HG03460 (cell line): ENCODE data around the gene SOS2.
"Not testable (repeated sequence)": the region's sequence is repeated elsewhere in the genome, so short reads cannot be mapped to it uniquely, and the experiment has no call there.

Experiments
- ATAC-seq: cut with Tn5 transposase; IDR thresholded peaks from one replicate; pipeline ENCODE4 v1.9.1; 2021; ENCODE audit not compliant: unreplicated experiment

SOS2 gene

GRCh38 chr14:50228313-50228712 lies 3.1 kb downstream of the SOS2 start:
- ATAC-seq, result no peak

- no peak for ATAC-seq
Observed at GRCh38 chr14:50225974-50226297, 5.4 kb downstream of the SOS2 start.

GRCh38 chr14:50225067-50225973 lies 6.1 kb downstream of the SOS2 start:
- ATAC-seq, result no peak

- ATAC-seq, result no peak
Observed at GRCh38 chr14:50222055-50222613, 9.2 kb downstream of the SOS2 start.

- ATAC-seq, result no peak
Observed at GRCh38 chr14:50218501-50218900, 12.9 kb downstream of the SOS2 start.

- no peak for ATAC-seq
Observed at GRCh38 chr14:50215416-50215815, 16.0 kb downstream of the SOS2 start.

GRCh38 chr14:50213795-50214194 lies 17.6 kb downstream of the SOS2 start:
- ATAC-seq, result no peak

- ATAC-seq, result no peak
Observed at GRCh38 chr14:50212726-50213125, 18.7 kb downstream of the SOS2 start.

GRCh38 chr14:50210074-50210473 lies 21.3 kb downstream of the SOS2 start:
- no peak for ATAC-seq

GRCh38 chr14:50198499-50198898 lies 32.9 kb downstream of the SOS2 start:
- no peak for ATAC-seq

GRCh38 chr14:50191499-50191898 lies 39.9 kb downstream of the SOS2 start:
- no peak for ATAC-seq

- ATAC-seq, result no peak
Observed at GRCh38 chr14:50186107-50186506, 45.3 kb downstream of the SOS2 start.

GRCh38 chr14:50173891-50174290 lies 57.5 kb downstream of the SOS2 start:
- no peak for ATAC-seq

GRCh38 chr14:50171895-50172294 lies 59.5 kb downstream of the SOS2 start:
- no peak for ATAC-seq

- ATAC-seq, result not testable (repeated sequence)
Observed at GRCh38 chr14:50167381-50167780, 64.0 kb downstream of the SOS2 start.

GRCh38 chr14:50156111-50156510 lies 75.3 kb downstream of the SOS2 start:
- ATAC-seq, result no peak

GRCh38 chr14:50148799-50149198 lies 82.6 kb downstream of the SOS2 start:
- ATAC-seq, result no peak

GRCh38 chr14:50139192-50139591 lies 92.2 kb downstream of the SOS2 start:
- no peak for ATAC-seq

- no peak for ATAC-seq
Observed at GRCh38 chr14:50127802-50128201, 103.6 kb downstream of the SOS2 start.

- ATAC-seq, result no peak
Observed at GRCh38 chr14:50123062-50123461, 108.3 kb downstream of the SOS2 start.

GRCh38 chr14:50122291-50122690 lies 109.1 kb downstream of the SOS2 start:
- ATAC-seq, result no peak

- no peak for ATAC-seq
Observed at GRCh38 chr14:50121486-50121885, 109.9 kb downstream of the SOS2 start.

- ATAC-seq, result no peak
Observed at GRCh38 chr14:50117456-50117855, 113.9 kb downstream of the SOS2 start.
